Stimulated activated naive CD4-positive, alpha-beta T cell treated with Interleukin-2 at 50 U/mL for 16 hours (primary cell): Measurements from ENCODE around the gene ACAN.

Source experiments
- DNase-seq: peaks from one replicate; lab custom pipeline; 2025; lab: John Stamatoyannopoulos, UW

The ACAN gene

GRCh38 chr15:88843334-88843733, 40.1 kb downstream of the ACAN start:
- no peak for DNase-seq

DNA sequence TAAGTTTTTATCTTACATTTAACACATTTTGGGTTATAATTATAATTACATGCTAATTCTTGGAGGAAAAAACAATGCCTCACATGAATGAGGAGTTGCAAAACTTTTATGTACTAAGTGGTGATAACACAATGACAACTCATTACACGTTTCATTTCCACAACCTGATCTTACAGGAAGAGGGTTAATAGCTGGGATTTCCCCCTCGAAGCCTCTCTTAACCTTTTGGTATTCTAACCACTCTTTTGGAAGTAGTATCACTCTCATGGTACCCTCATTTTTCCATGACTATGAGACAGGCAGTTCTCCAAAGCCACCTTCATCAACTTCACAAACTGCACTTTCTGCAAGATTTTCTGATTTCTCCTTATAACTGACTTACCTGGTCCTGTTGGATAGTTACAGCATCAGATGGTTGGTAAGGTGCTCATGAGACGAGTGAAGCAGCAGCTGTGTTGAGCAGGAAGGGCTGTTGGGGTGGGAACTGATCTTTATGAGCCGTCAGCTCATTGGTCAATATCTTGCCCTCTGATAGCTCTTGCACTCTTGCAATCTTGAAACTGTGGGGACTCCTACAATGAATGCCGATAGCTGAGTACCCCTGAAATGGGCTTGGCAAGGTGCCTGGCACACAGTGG, 41.6 kb downstream of the ACAN start:
- no peak for DNase-seq

- no peak for DNase-seq
Observed at GRCh38 chr15:88845616-88846015, 42.4 kb downstream of the ACAN start.

- DNase-seq = no peak
Observed at GRCh38 chr15:88847144-88847543, 43.9 kb downstream of the ACAN start.

GRCh38 chr15:88848203-88848602, 45.0 kb downstream of the ACAN start:
- no peak for DNase-seq

DNA sequence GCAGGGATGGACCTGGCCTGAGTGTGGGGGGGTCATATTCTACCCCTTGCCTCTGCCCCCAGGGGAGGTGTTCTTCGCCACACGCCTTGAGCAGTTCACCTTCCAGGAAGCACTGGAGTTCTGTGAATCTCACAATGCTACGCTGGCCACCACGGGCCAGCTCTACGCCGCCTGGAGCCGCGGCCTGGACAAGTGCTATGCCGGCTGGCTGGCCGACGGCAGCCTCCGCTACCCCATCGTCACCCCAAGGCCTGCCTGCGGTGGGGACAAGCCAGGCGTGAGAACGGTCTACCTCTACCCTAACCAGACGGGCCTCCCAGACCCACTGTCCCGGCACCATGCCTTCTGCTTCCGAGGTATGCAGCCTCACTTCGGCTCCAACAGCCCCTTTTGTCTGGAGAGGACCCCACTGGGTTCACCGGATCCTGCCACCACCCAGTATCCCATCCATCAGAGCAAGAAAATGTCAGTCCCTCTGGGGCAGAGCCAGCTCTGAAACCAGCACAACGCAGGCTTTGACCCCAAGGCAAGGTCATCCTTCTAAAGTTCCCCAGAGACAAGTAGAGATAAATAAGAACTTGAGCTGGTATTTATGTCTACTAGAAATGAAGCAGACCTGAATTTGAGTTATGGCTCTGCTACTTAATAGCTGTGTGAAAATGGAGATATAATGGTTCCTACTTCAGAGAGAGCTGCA, 46.3 kb downstream of the ACAN start:
- no peak for DNase-seq

DNA sequence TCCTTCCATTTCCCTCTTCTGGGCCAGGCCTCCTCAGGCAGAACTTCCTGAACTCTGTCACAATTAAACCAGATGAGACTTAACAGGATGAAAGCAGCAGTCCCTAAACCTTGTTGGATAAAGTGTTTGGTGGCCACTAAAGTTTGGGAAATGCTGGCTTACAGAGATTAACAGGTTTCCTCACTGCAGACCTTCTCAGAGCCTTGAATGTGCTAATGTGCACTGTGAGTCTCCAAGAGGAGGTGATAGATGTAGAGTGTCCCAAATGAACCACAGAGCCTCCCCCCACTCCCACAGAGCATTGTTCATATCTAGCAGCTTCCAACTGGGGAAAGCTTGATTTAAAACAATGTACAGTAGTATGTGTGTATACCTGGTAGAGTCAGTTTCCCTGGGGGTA, 49.2 kb downstream of the ACAN start:
- no peak for DNase-seq

GRCh38 chr15:88858934-88859333, 55.7 kb downstream of the ACAN start:
- DNase-seq = no peak

- no peak for DNase-seq
Observed at GRCh38 chr15:88859550-88859949, 56.3 kb downstream of the ACAN start.

DNA sequence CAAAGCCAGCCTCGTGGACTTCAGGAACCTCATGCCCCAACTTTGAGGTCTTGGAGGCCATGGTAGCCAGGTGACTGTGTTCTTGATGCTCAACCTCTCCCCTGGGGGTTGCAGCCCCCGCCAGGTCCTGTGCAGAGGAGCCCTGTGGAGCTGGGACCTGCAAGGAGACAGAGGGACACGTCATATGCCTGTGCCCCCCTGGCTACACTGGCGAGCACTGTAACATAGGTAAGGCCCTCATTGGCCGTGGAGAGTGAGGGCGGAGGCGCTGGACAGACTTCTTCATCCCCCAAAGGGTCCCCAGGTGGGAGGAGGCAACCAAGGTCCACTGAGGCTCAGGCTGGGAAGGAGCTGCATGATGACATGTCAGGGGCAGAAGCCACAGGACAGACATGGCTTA, 57.0 kb downstream of the ACAN start:
- DNase-seq = no peak

DNA sequence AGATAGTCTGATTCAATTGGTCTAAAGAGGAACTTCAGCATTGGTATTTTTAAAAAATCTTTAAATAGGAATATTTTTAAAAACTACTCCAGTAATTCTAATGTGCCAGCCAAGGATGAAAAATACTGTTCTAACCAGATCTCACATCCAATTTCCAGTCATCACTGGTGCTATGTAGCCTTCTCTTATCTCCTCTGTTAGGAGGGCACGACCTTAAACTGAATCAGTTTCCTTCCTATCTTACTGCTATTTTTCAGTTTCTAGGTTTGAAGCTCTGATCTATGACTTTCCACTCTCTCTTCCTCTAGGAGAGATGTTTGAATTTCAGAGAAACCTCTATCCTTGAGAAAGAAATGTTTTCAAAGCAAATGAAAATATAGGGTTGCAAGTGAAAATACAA, 60.2 kb downstream of the ACAN start:
- no peak for DNase-seq

DNA sequence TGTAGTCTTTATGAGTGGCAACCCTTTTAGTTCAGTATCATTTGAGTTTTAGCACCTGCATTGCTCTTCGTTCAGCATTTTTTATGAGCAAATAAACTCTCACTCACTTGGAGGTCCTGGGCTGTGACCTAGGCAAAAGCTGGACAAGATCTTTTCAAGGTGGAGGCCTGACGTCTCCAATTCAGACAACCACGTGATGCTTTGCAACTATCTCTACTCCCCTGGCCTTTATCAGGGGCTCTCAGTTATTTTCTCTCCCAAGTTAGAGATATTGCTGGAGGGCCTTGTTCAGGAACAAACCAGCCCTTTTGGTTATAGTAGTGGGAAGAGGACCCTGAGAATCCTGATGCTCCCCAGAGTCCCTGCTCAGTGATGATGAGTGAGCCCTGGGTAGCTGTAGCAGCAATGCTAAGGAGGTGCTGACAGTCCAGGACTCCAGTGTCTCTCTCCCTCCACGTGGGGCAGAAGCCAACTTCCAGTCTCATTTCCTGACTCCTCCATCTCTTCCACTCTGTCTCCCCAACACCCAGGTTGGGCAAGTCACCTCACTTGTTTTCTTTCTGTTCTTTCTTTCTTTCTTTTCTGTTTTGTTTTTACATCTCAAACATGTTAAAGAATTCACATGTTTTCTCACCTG, 61.7 kb downstream of the ACAN start:
- no peak for DNase-seq

DNA sequence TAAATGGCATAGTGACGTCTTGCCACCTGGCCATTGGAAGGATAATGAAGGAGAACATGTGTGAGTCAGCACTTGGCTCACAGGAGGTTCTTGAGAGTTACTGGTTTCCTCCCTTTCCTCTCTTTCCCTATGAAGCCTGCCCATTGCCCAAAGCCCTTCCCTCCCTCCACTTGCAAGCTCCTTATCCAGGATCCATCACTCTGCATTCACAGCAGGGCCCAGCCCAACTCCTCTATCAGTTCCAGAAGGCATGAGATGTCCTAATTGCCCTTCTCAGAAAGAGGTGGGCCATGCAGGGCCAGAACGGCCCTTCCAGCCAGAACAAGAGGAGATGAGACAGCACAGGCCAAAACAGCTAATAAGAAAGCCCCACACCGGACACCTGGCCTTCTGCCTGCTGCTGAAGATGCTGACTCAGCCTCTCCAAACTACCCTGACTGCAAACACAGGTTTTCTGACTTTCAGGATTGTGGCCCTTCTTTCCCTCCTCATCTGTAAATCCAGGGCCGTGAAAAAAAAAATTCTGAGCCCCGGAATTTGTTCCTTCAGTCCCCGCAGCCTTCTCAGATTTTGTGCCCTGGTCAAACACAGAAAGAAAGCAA, 62.4 kb downstream of the ACAN start:
- no peak for DNase-seq

DNA sequence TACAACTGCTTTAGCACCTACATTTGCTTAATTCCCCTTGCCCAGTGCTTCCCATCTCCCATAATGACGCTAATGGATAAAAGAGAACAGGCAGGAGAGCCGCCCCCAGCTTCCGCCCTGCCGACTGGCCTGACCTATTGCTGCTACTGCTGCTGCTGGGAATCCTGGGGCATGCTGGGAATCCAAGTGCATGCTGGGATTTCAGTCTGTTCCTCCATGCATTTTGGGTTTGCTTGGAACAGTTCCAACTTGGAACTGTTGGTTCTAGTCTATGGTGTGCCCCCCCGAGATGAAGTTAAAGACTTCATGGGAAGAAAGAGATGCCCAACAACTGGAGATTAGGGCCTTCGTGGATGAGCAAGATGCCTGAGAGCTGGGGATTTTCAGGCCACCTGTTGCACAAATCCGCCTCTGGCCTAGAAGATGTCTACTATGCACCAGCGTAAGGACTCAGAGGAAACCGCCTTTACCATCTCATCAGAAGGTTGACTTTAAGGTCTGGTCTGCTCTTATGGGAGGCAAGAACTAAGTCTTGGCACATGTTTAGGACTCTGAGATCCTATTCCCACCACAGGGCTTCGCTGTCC, 63.2 kb downstream of the ACAN start:
- DNase-seq = no peak

DNA sequence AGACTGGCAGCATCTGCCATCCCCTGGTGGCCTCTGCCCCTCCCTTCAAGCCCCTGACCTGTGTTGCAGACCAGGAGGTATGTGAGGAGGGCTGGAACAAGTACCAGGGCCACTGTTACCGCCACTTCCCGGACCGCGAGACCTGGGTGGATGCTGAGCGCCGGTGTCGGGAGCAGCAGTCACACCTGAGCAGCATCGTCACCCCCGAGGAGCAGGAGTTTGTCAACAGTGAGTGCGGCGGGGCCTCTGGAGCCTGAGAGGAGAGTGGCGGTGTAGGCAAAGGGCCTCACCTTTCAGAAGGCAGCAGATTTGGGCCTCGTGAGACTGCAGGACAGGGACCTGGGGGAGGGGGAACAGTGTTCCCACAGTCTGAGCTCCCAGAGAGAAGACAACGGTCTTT, 68.1 kb downstream of the ACAN start:
- no peak for DNase-seq

- DNase-seq = no peak
Observed at GRCh38 chr15:88872106-88872505, 68.9 kb downstream of the ACAN start.

GRCh38 chr15:88872706-88873105, 69.5 kb downstream of the ACAN start:
- DNase-seq = no peak

GRCh38 chr15:88873786-88874185, 70.5 kb downstream of the ACAN start:
- DNase-seq = no peak

DNA sequence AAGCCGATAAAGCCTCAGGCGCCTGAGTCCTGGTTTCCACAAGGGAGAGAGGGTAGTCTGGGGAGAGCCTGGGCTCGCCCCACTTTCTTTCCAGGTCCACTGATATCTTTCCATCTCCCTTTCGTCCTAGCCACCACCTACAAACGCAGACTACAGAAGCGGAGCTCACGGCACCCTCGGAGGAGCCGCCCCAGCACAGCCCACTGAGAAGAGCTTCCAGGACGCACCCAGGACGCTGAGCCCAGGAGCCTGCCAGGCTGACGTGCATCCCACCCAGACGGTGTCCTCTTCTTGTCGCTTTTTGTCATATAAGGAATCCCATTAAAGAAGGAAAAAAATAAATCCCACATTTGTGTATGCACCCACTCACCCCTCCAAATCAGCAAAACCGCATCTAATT, 71.0 kb downstream of the ACAN start:
- no peak for DNase-seq

GRCh38 chr15:88874684-88875083, 71.4 kb downstream of the ACAN start:
- DNase-seq = no peak

DNA sequence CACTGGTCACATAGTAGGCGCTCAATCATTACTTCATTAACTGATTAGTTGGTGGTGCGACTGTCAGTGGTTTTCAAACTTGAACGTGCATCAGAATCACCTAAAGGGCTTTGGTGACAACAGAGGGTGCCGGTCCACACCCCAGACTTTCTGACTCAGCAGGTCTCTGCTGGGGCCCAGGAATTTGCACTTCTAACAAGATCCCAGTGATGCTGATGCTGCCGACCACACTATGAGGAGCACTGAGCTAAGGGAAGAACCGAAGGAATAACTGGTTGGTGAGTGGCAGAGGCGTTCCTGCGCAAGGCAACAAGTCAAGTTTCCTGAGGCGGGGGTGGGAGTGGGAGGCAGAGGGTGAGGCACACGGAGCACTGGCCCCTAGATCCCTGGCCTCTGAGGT, 73.3 kb downstream of the ACAN start:
- DNase-seq = no peak

GRCh38 chr15:88877415-88877814, 74.2 kb downstream of the ACAN start:
- no peak for DNase-seq

DNA sequence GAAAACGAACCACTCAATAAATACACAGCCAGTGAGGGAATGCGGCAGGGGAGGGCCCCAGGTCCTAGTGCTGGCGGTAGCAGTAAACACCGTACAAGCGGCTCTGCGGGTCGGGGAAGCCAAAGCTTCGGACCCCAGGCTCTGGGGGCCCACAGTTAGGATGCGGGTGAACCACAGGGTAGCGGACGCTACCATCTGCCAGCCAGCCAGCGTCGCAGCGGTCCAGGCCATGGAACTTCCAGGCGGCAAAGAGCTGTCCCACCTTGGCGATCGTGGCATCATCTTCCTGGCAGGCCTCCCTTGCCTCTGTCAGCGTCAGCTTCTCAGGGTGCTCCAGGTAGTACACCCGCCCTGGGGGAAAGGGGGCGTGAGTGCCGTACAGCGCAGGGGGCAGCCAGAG, 74.7 kb downstream of the ACAN start:
- no peak for DNase-seq
